Activated CD8-positive, alpha-beta memory T cell treated with anti-CD3 and anti-CD28 coated beads, Interleukin-2, amount 50 U/mL, for 1 hour (primary cell): Measurements from ENCODE around the gene SIGLEC8.
"Not testable (repeated sequence)": the region's sequence is repeated elsewhere in the genome, so short reads cannot be mapped to it uniquely, and the experiment has no call there.

ENCODE experiments used
- DNase-seq: peaks from one replicate; pipeline ENCODE4 v3.0.0-alpha.2; 2020; ENCODE audit errors: extremely low read depth

SIGLEC8 gene

GRCh38 chr19:51473009-51473707 lies 14.9 kb upstream of the SIGLEC8 start:
- DNase-seq = peak; percentile 62

- DNase-seq = no peak
Measured at GRCh38 chr19:51472607-51473006, 14.4 kb upstream of the SIGLEC8 start.

- DNase-seq = no peak
Measured at GRCh38 chr19:51471527-51471926, 13.3 kb upstream of the SIGLEC8 start.

GRCh38 chr19:51470966-51471365 lies 12.7 kb upstream of the SIGLEC8 start:
- DNase-seq = no peak

- DNase-seq = no peak
Measured at GRCh38 chr19:51469629-51470028, 11.4 kb upstream of the SIGLEC8 start.

GRCh38 chr19:51469162-51469561 lies 10.9 kb upstream of the SIGLEC8 start:
- DNase-seq = no peak

GRCh38 chr19:51468545-51468920 lies 10.3 kb upstream of the SIGLEC8 start:
- DNase-seq = no peak

GRCh38 chr19:51467864-51468544 lies 9.8 kb upstream of the SIGLEC8 start:
- DNase-seq = no peak

GRCh38 chr19:51466723-51467122 lies 8.5 kb upstream of the SIGLEC8 start:
- DNase-seq = no peak

- not testable (repeated sequence) for DNase-seq
Measured at GRCh38 chr19:51463976-51464581, 5.8 kb upstream of the SIGLEC8 start.

GRCh38 chr19:51462681-51463080 lies 4.4 kb upstream of the SIGLEC8 start:
- DNase-seq = no peak

GRCh38 chr19:51462276-51462675 lies 4.0 kb upstream of the SIGLEC8 start:
- DNase-seq = no peak

GRCh38 chr19:51461723-51462161 lies 3.5 kb upstream of the SIGLEC8 start:
- DNase-seq = no peak

GRCh38 chr19:51460164-51460992 lies 2.1 kb upstream of the SIGLEC8 start:
- no peak for DNase-seq

GRCh38 chr19:51458899-51459505 lies 748 bp upstream of the SIGLEC8 start:
- DNase-seq = no peak

GRCh38 chr19:51457351-51458013 lies 772 bp downstream of the SIGLEC8 start:
- DNase-seq = no peak

- no peak for DNase-seq
Measured at GRCh38 chr19:51456541-51457290, 1.5 kb downstream of the SIGLEC8 start.

- DNase-seq = no peak
Measured at GRCh38 chr19:51450730-51451307, 7.4 kb downstream of the SIGLEC8 start.

GRCh38 chr19:51448411-51449016 lies 9.7 kb downstream of the SIGLEC8 start:
- DNase-seq = no peak

GRCh38 chr19:51448011-51448410 lies 10.2 kb downstream of the SIGLEC8 start:
- DNase-seq = no peak
